SK-N-SH treated with all-trans-retinoic acid at 6 μM for 48 hours (cell line): ENCODE results near the gene ATF2.

Source experiments
- ATAC-seq: fragments of 200-7000 bp; cut with Tn5 transposase; 3 replicates; pipeline ENCODE4 v1.9.1; 2020; ENCODE audit warnings: mild to moderate bottlenecking, moderate library complexity
- ARNTL ChIP-seq: fragments of 450-650 bp; formaldehyde crosslinking; IDR thresholded peaks from 2 replicates; pipeline ENCODE4 v1.5.0; 2020; ENCODE audit warnings: low read depth, mild to moderate bottlenecking, moderate library complexity, borderline replicate concordance
- BACH2 ChIP-seq: fragments of 250-450 bp; sonication (Bioruptor Pico); IDR thresholded peaks from 2 replicates; pipeline ENCODE4 v1.9.0; 2021; ENCODE audit warnings: mild to moderate bottlenecking, borderline replicate concordance
- CSDC2 ChIP-seq: fragments of 250-450 bp; sonication (Bioruptor Pico); IDR thresholded peaks from 2 replicates; pipeline ENCODE4 v1.5.0; 2020; ENCODE audit warnings: mild to moderate bottlenecking, moderate library complexity
- ESRRG ChIP-seq: fragments of 250-450 bp; sonication (Bioruptor Pico); IDR thresholded peaks from 2 replicates; pipeline ENCODE4 v1.6.1; 2021; ENCODE audit warnings: mild to moderate bottlenecking
- GLIS3 ChIP-seq: fragments of 250-450 bp; sonication (Bioruptor Pico); IDR thresholded peaks from 2 replicates; pipeline ENCODE4 v1.5.0; 2020; ENCODE audit warnings: mild to moderate bottlenecking, moderate library complexity
- PPARA ChIP-seq: fragments of 250-450 bp; sonication (Bioruptor Pico); IDR thresholded peaks from 2 replicates; pipeline ENCODE4 v1.5.0; 2020; ENCODE audit warnings: mild to moderate bottlenecking, borderline replicate concordance
- RARB ChIP-seq: fragments of 250-450 bp; sonication (Bioruptor Pico); IDR thresholded peaks from 2 replicates; pipeline ENCODE4 v1.8.0; 2021; ENCODE audit warnings: mild to moderate bottlenecking, moderate library complexity
- SNAI2 ChIP-seq: fragments of 250-450 bp; sonication (Bioruptor Pico); IDR thresholded peaks from 2 replicates; pipeline ENCODE4 v1.5.0; 2020; ENCODE audit warnings: mild to moderate bottlenecking, moderate library complexity
- TCF4 ChIP-seq: fragments of 250-450 bp; sonication (Bioruptor Pico); IDR thresholded peaks from 2 replicates; pipeline ENCODE4 v1.8.0; 2021; ENCODE audit warnings: mild to moderate bottlenecking, moderate library complexity, borderline replicate concordance
- ZC3H10 ChIP-seq: fragments of 250-450 bp; sonication (Bioruptor Pico); IDR thresholded peaks from 2 replicates; pipeline ENCODE4 v1.5.1; 2021; ENCODE audit warnings: mild to moderate bottlenecking, moderate library complexity
- ZFP3 ChIP-seq: fragments of 250-450 bp; sonication (Bioruptor Pico); IDR thresholded peaks from 2 replicates; pipeline ENCODE4 v1.5.0; 2020; ENCODE audit warnings: mild to moderate bottlenecking, moderate library complexity
- ZFP30 ChIP-seq: fragments of 450-650 bp; formaldehyde crosslinking; IDR thresholded peaks from 2 replicates; pipeline ENCODE4 v1.5.0; 2022; ENCODE audit warnings: mild to moderate bottlenecking, moderate library complexity
- ZNF565 ChIP-seq: fragments of 450-650 bp; formaldehyde crosslinking; conservative IDR thresholded peaks from 2 replicates; pipeline ENCODE4 v1.5.0; 2020; ENCODE audit warnings: low read depth, mild to moderate bottlenecking, moderate library complexity
- ZNF70 ChIP-seq: fragments of 450-650 bp; formaldehyde crosslinking; IDR thresholded peaks from 2 replicates; pipeline ENCODE4 v1.5.0; 2020; ENCODE audit warnings: mild to moderate bottlenecking, moderate library complexity
- ZNF8 ChIP-seq: fragments of 450-650 bp; formaldehyde crosslinking; IDR thresholded peaks from 2 replicates; pipeline ENCODE4 v1.5.0; 2020; ENCODE audit warnings: mild to moderate bottlenecking, moderate library complexity
- TF ChIP-seq, protein P1 (sequence below): fragments of 250-450 bp; sonication (Bioruptor Pico); IDR thresholded peaks from 2 replicates; pipeline ENCODE4 v1.5.0; 2020; ENCODE audit warnings: mild to moderate bottlenecking, moderate library complexity
- TF ChIP-seq, protein P2 (sequence below): fragments of 250-450 bp; sonication (Bioruptor Pico); IDR thresholded peaks from 2 replicates; pipeline ENCODE4 v1.5.1; 2020; ENCODE audit warnings: low read depth, mild to moderate bottlenecking, moderate library complexity
- TF ChIP-seq, protein P3 (sequence below): fragments of 250-450 bp; sonication (Bioruptor Pico); IDR thresholded peaks from 2 replicates; pipeline ENCODE4 v1.5.1; 2021; ENCODE audit warnings: mild to moderate bottlenecking, moderate library complexity
- TF ChIP-seq, protein P4 (sequence below): fragments of 250-450 bp; sonication (Bioruptor Pico); IDR thresholded peaks from 2 replicates; pipeline ENCODE4 v1.8.0; 2021; ENCODE audit warnings: low read depth, mild to moderate bottlenecking, moderate library complexity, borderline replicate concordance
- TF ChIP-seq, protein P5 (sequence below): fragments of 250-450 bp; sonication (Bioruptor Pico); IDR thresholded peaks from 2 replicates; pipeline ENCODE4 v1.8.0; 2020; ENCODE audit warnings: mild to moderate bottlenecking, moderate library complexity, borderline replicate concordance

Gene ATF2

DNA sequence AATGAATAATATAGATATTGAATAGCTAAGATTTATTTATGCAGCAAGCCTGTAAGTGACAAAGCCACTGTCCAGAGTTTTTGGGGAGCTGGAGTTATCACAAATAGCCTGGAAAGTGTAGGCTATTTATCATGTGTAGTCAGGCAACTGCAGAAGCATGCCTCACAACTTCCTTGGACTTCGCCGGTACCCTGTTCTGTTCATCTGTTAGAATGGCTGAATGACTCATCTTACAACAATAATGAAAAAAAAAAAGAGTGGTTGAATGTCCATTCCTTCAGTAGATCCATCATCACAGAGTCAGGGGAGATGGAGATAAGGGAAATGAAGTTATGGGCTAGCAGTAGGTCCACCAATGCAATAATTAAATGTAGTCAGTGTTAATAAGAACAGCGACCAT, 37.5 kb upstream of the ATF2 start:
- ATAC-seq, result no peak
- TF ChIP-seq GLIS3 (CRISPR knock-in tag), result no peak
- TF ChIP-seq, protein P1, sequence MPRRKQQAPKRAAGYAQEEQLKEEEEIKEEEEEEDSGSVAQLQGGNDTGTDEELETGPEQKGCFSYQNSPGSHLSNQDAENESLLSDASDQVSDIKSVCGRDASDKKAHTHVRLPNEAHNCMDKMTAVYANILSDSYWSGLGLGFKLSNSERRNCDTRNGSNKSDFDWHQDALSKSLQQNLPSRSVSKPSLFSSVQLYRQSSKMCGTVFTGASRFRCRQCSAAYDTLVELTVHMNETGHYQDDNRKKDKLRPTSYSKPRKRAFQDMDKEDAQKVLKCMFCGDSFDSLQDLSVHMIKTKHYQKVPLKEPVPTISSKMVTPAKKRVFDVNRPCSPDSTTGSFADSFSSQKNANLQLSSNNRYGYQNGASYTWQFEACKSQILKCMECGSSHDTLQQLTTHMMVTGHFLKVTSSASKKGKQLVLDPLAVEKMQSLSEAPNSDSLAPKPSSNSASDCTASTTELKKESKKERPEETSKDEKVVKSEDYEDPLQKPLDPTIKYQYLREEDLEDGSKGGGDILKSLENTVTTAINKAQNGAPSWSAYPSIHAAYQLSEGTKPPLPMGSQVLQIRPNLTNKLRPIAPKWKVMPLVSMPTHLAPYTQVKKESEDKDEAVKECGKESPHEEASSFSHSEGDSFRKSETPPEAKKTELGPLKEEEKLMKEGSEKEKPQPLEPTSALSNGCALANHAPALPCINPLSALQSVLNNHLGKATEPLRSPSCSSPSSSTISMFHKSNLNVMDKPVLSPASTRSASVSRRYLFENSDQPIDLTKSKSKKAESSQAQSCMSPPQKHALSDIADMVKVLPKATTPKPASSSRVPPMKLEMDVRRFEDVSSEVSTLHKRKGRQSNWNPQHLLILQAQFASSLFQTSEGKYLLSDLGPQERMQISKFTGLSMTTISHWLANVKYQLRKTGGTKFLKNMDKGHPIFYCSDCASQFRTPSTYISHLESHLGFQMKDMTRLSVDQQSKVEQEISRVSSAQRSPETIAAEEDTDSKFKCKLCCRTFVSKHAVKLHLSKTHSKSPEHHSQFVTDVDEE, result no peak
- TF ChIP-seq, protein P2, sequence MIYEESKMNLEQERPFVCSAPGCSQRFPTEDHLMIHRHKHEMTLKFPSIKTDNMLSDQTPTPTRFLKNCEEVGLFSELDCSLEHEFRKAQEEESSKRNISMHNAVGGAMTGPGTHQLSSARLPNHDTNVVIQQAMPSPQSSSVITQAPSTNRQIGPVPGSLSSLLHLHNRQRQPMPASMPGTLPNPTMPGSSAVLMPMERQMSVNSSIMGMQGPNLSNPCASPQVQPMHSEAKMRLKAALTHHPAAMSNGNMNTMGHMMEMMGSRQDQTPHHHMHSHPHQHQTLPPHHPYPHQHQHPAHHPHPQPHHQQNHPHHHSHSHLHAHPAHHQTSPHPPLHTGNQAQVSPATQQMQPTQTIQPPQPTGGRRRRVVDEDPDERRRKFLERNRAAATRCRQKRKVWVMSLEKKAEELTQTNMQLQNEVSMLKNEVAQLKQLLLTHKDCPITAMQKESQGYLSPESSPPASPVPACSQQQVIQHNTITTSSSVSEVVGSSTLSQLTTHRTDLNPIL (CRISPR knock-in tag), result no peak
- TF ChIP-seq CSDC2 (CRISPR knock-in tag), result no peak
- TF ChIP-seq PPARA (CRISPR knock-in tag), result no peak
- no peak for TF ChIP-seq ZNF70
- no peak for TF ChIP-seq ZFP3
- TF ChIP-seq, protein P3, sequence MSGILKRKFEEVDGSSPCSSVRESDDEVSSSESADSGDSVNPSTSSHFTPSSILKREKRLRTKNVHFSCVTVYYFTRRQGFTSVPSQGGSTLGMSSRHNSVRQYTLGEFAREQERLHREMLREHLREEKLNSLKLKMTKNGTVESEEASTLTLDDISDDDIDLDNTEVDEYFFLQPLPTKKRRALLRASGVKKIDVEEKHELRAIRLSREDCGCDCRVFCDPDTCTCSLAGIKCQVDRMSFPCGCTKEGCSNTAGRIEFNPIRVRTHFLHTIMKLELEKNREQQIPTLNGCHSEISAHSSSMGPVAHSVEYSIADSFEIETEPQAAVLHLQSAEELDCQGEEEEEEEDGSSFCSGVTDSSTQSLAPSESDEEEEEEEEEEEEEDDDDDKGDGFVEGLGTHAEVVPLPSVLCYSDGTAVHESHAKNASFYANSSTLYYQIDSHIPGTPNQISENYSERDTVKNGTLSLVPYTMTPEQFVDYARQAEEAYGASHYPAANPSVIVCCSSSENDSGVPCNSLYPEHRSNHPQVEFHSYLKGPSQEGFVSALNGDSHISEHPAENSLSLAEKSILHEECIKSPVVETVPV (CRISPR knock-in tag), result no peak
- no peak for TF ChIP-seq ZFP30 (CRISPR knock-in tag)
- TF ChIP-seq SNAI2 (CRISPR knock-in tag), result no peak
- TF ChIP-seq, protein P4, sequence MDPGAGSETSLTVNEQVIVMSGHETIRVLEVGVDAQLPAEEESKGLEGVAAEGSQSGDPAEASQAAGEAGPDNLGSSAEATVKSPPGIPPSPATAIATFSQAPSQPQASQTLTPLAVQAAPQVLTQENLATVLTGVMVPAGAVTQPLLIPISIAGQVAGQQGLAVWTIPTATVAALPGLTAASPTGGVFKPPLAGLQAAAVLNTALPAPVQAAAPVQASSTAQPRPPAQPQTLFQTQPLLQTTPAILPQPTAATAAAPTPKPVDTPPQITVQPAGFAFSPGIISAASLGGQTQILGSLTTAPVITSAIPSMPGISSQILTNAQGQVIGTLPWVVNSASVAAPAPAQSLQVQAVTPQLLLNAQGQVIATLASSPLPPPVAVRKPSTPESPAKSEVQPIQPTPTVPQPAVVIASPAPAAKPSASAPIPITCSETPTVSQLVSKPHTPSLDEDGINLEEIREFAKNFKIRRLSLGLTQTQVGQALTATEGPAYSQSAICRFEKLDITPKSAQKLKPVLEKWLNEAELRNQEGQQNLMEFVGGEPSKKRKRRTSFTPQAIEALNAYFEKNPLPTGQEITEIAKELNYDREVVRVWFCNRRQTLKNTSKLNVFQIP (CRISPR knock-in tag), result no peak
- no peak for TF ChIP-seq ZNF565
- TF ChIP-seq ARNTL (CRISPR knock-in tag), result no peak
- no peak for TF ChIP-seq TCF4 (CRISPR knock-in tag)
- no peak for TF ChIP-seq ZNF8 (CRISPR knock-in tag)
- TF ChIP-seq, protein P5, sequence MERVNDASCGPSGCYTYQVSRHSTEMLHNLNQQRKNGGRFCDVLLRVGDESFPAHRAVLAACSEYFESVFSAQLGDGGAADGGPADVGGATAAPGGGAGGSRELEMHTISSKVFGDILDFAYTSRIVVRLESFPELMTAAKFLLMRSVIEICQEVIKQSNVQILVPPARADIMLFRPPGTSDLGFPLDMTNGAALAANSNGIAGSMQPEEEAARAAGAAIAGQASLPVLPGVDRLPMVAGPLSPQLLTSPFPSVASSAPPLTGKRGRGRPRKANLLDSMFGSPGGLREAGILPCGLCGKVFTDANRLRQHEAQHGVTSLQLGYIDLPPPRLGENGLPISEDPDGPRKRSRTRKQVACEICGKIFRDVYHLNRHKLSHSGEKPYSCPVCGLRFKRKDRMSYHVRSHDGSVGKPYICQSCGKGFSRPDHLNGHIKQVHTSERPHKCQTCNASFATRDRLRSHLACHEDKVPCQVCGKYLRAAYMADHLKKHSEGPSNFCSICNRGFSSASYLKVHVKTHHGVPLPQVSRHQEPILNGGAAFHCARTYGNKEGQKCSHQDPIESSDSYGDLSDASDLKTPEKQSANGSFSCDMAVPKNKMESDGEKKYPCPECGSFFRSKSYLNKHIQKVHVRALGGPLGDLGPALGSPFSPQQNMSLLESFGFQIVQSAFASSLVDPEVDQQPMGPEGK, result no peak
- no peak for TF ChIP-seq RARB (CRISPR knock-in tag)
- TF ChIP-seq ZC3H10 (CRISPR knock-in tag), result no peak
- no peak for TF ChIP-seq BACH2 (CRISPR knock-in tag)

DNA sequence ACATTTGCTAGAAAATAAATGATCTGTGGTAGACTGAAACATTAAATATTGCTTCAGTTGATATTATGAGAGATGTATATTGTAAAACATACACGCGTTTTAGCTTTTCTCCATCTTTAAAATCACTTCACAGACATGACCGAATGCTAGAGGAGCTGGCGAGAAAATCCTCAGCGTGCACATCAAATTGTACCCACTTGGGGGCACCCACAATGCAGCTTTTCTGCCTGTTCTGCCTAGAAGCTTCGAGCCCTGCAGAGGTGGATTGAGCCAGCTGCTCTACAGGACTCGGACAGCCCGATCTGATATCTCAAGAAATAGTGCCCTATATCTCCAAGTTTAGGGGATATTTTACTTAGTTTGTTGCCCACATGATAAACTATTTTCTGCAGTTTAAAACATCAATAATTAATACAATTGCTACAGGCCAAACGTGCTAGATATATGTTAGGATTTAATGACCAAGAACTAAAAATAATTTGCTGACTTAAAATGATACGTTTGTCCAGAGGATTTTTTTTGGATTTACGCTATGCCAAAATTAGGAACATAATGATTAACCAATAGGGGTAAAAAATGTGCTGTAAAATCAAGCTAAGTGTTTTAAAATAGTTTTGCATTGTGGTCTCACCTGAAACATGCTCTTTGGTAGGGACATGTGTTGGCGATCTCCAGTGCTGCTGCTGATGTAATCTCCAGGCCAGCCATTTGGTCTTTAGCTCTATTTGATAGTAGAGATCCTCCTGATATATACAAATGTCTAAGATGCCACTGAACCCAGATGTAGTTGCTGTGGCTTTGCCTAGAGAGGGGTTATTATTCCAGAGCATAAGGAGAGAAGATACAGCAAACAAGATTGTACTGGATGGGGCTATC, 35.9 kb upstream of the ATF2 start:
- ATAC-seq, result peak; percentile 100
- no peak for TF ChIP-seq CSDC2 (CRISPR knock-in tag)
- TF ChIP-seq ARNTL (CRISPR knock-in tag), result no peak
- no peak for TF ChIP-seq PPARA (CRISPR knock-in tag)
- TF ChIP-seq ESRRG (CRISPR knock-in tag), result no peak
- TF ChIP-seq, protein P5, result no peak
- TF ChIP-seq TCF4 (CRISPR knock-in tag), result no peak; the same call in 1 of the 2 replicates
- TF ChIP-seq, protein P4 (CRISPR knock-in tag), result no peak
- no peak for TF ChIP-seq ZFP3
